NCI-H1694 (cell line): ENCODE results near the gene ABCC1.
"Not testable (repeated sequence)": the region's sequence is repeated elsewhere in the genome, so short reads cannot be mapped to it uniquely, and the experiment has no call there.

Source experiments
- DNase-seq: peaks from one replicate; lab custom pipeline; 2025; lab: John Stamatoyannopoulos, UW

The ABCC1 gene

DNA sequence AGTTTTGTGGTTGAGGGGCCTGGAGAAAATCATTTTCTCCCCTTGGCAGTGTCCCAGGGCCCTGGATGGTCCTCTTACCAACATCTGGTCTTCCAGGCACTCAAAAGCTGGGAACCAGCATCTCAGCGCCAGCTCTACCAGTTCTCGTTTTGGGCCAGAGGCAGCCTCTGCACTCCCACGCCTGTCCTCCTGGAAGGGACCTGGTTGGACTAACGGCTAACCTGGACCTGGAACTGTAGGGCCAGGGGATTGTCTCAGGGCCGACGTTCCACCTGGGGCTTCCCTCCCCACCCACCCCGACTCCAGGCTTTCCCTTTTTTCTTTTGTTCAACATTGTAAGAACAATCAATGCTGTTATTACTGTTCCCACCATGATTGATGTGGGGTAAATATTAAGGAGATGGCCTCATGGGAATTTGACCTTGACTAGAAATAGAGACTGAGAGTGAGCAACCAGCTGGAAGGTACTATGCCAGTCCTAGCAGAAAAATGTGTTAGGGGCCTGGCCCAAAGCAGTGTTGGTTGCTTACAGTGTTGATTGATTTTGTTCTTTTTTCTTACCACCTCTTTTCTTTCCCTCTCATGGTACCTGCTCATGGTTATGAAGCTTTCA is 192.5 kb downstream of the ABCC1 start:
- no peak for DNase-seq

GRCh38 chr16:16143038-16143763 is 193.8 kb downstream of the ABCC1 start:
- DNase-seq, result no peak

GRCh38 chr16:16143931-16144330 is 194.5 kb downstream of the ABCC1 start:
- DNase-seq, result no peak

DNA sequence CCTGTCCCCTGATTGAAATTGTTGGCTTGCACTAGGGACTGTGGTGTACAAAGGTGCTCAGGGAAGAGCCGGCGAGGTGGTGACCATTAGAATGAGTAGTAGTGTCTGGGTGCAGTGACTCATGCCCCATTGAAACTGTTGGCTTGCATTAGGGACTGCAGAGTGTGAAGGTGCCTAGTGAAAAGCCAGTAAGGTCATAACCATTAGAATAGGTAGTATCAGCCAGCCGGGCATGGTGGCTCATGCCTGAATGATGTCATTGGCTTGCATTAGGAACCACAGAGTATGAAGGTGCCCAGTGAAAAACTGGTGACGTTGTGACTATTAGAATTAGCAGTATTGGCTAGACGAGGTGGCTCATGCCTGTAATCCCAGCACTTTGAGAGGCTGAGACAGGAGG is 195.0 kb downstream of the ABCC1 start:
- no peak for DNase-seq

DNA sequence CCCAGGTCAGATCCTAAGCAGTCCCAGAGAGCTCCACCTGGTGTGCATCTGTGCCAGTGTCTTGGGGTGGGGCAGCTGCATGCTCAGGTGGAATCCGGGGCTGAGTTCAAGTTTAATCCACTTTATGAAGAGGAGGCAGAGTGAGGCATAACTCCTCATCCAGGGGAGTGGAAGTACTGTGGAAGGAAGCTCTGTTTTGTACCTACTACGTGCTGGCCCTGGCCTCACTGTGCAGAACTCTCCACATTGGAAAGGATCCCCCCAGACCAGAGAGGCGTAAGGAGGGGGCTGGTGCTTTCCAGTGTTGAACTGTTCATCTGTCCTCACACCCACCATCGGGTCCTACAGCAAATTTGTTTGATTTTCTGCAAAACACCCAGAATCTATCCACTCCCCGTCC is 195.9 kb downstream of the ABCC1 start:
- DNase-seq, result no peak

DNA sequence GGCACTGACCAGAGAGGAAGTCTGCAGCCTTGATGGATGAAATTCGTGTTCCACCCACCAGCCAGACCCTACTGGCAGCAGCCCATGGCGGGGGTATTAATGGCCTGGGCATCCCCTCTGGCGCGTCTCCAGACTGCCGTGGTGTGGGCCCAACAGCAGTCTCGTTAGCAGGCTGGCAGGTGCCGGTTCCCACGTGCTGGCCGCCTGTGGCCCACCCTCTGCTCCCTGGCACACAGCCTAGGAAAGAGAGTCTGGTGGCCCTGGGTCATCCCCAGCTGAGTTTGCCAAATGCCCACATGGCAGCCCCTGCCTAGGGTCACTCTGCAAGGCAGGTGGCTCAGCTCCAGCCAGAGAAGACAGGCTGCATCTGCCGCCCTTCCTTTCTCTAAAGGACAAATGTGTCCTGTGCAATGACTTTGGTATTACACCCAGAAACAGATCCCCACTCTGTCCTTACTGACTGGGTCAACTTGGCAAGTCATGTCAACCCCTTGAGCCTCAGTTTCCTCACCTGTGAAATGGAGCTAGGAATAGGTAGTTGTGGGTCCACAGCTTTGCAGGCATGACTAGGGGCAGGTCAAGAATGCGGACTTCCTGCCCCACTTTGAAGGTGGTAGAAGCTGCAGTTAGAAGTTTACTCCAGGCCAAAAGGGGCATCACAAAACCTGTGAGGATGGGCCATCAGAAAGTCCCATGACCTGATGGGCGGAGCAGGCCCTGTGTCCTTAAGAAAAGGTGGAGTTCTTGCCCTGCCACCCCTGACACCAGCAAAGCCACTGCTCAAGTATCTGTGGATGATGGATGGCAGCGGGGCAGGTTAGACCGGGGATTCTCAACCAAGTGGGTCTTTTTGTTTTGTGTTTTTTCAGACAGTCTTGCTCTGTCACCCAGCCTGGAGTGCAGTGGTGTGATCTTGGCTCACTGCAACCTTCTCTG is 197.2 kb downstream of the ABCC1 start:
- no peak for DNase-seq

DNA sequence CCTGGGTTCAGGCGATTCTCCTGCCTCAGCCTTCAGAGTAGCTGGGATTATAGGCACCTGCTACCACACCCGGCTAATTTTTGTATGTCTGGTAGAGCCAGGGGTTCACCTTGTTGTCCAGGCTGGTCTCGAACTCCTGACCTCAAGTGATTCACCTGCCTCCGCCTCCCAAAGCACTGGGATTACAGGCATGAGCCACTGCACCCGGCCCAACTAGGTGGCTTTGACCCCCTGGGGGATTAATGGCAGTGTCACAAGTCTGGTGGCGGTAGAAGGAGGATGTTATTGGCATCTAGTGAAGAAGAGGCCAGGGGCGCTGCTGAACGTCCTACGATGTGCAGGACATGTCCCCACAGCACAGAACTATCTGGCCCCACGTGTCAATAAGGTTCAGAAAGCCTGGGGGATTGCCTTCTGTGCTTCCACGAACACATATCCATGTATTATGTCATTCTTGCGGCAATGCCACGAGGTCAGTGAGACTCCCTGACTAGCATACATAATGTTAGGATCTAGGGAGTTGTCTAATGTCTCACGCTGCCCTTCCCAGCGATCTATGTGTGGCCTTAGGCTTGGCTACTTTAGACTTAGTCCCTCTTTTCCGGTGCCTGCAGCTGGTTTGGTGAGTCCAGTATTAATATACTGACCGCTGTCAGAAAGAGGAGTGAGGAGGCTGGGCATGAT is 198.0 kb downstream of the ABCC1 start:
- DNase-seq, result no peak

DNA sequence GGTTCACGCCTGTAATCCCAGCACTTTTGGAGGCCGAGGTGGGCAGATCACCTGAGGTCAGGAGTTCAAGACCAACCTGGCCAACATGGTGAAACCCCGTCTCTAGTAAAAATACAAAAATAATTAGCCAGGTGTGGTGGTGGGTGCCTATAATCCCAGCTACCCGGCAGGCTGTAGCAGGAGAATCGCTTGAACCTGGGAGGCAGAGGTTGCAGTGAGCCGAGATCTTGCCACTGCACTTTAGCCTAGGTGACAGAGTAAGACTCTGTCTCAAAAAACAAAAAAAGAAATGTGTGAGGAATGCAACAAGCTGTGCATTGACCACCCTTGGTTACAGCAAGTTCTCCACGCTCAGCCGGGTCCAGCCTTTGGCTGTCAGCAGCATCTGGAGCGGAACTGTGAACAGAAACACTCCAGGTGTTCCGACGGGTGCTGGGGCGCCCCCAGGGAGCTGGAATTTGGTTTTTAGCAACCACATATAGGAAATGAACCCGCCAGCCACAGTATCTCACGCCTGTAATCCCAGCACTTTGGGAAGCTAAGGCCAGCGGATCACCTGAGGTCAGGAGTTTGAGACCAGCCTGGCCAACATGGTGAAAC is 198.7 kb downstream of the ABCC1 start:
- DNase-seq, result not testable (repeated sequence)

DNA sequence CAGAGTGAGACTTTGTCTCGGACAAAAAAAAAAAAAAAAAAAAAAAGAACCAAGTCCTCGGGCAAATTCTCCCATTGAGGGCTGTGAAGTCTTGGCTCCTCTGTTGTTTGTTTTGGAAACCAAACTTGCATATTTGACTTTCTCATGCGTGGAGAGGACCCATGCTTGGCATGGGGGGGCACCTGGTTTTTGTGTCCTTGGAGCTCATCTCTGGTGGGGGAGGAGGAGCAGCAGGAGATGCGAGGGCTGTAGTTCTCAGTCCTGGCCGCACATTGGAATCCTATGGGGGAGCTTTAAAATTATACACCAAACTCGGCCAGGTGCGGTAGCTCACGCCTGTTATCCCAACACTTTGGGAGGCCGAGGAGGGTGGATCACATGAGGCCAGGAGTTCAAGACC is 199.3 kb downstream of the ABCC1 start:
- DNase-seq, result no peak

DNA sequence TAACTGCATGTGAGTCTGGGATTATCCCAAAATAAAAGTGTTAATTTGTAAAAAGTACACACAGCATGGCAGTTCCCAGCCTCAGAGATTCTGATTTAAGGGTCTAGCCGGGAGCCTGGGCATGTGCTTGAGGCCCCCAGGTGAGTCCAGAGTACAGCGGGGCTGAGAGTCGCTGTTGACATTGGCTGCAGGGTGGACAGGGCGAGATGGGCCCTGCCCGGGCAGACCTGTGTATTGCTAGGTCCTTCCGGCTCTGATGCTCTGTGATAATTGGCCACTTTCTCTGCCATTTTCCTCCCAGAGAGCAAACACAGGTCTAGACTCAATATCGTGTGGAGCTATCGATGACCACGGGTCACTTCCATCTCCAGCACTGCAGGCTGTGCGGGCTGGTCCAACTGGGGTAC is 200.3 kb downstream of the ABCC1 start:
- DNase-seq, result no peak

DNA sequence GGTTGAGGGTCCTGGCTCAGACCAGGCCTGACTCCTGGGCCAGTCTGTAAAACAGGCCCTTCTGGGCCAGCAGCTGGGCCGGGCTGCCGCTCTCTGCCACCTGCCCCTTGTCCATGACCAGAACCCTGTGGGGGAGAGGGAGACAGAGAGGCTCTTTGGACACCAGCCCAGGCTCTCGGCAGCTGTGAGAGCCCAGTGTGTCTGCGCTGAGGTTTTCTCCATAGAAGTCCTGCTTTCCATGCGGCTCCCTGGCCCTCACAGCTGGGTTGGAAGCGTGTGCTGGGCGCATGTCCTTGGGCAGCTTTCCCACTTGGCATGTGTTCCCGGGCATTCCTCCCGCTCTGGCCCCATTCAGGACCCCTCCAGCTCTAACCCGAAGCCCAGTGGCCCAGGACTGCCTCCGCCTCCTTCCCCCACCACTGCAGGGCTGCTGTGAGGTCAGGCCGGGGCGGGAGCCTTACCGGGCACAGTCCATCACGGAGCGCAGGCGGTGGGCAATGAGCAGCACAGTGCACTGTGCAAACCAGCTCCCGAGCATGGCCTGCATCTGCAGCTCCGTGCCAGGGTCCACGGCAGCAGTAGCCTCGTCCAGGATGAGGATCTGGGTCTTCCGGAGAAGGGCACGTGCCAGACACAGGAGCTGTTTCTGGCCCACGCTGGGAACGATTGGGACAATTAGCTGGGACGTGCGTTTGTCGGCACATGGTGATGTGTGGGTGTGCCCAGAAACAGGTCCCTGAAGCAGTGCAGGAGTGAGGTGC is 200.9 kb downstream of the ABCC1 start:
- no peak for DNase-seq

DNA sequence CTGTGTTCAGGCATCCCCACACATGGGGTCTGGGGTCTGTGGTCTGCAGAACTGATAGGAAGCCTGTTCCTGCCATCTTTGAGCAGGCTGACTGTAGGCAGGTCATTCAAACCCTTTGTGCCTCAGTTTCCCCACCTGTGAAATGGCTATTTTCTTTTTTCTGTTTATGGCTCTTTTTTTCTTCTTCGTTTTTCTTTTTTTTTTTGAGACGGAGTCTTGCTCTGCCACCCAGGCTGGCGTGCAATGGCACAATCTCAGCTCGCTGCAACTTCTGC is 201.4 kb downstream of the ABCC1 start:
- no peak for DNase-seq

DNA sequence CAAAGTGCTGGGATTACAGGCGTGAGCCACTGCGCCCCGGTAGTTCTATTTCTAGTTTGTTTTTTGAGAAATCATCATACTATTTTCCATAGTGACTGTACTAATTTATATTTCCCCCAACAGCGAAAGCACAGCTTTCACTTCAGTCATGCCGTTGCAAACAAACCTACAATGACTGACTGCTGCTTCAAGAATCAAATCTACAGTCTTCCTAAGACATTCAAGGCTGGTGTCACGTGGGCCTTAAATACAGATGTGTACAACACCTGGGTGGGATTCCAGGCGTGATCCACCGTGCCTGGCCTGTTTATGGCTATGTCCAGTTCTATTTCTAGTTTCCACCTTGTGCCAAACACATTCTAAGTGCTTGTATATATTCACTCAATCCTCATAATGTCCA is 201.9 kb downstream of the ABCC1 start:
- no peak for DNase-seq

- DNase-seq, result not testable (repeated sequence)
Observed at GRCh38 chr16:16153000-16153399, 203.6 kb downstream of the ABCC1 start.

GRCh38 chr16:16154281-16154951 is 205.0 kb downstream of the ABCC1 start:
- no peak for DNase-seq

DNA sequence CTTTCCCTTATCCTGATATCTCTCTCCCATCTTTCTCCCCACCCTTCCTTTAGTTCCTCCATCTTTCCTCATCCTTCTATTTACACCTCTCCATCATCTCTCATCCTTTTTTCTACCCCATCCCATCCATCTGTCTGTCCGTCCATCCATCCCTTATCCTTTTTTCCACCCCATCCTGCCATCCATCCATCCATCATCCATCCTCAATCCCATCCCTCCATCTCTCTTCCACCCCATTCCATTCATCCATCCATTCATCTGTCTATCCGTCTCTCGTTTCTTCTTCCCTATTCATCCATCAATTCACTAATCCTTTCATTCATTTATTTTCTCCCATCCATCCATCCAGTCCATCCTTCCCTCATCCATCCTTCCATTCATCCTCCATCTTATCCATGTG is 205.8 kb downstream of the ABCC1 start:
- no peak for DNase-seq

GRCh38 chr16:16157166-16157565 is 207.8 kb downstream of the ABCC1 start:
- DNase-seq, result no peak

- DNase-seq, result no peak
Observed at GRCh38 chr16:16158082-16158658, 208.8 kb downstream of the ABCC1 start.

GRCh38 chr16:16158741-16159374 is 209.4 kb downstream of the ABCC1 start:
- DNase-seq, result no peak

DNA sequence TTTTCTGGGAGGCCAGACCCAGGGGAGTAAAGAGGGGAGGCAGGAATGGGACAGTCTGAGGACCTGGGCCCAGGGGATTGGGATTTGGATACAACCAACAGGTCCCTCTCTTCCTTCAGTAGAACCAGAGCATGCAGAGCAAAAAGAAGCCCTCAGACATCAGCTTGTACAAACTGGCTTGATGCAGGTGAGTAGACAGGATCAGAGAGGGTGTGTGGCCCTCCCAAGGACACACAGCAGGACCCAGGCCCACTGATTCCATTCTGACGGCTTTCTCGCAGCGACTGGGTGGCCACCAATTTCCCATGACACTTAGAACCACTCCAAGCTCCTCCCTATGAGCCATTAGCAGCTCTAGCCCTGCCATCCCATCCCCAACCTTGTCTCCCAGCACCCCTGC is 210.2 kb downstream of the ABCC1 start:
- no peak for DNase-seq
